Measurements from ENCODE around the gene NTM.

Gene NTM

GRCh38 chr11:132075447-132075846 lies 705.0 kb downstream of the NTM start:
- no peak for DNase-seq (ENCODE audit: low spot score)

- no peak for DNase-seq (ENCODE audit: low spot score)
Observed at GRCh38 chr11:132077416-132077815, 707.0 kb downstream of the NTM start.

GRCh38 chr11:132078264-132079076 lies 708.1 kb downstream of the NTM start:
- DNase-seq (ENCODE audit: low spot score): no peak

- no peak for DNase-seq (ENCODE audit: low spot score)
Observed at GRCh38 chr11:132080127-132080526, 709.7 kb downstream of the NTM start.

GRCh38 chr11:132082566-132082965 lies 712.2 kb downstream of the NTM start:
- no peak for DNase-seq (ENCODE audit: low spot score)

- DNase-seq (ENCODE audit: low spot score): no peak
Observed at GRCh38 chr11:132084433-132084832, 714.0 kb downstream of the NTM start.

GRCh38 chr11:132087148-132087547 lies 716.7 kb downstream of the NTM start:
- no peak for DNase-seq (ENCODE audit: low spot score)

- no peak for DNase-seq (ENCODE audit: low spot score)
Observed at GRCh38 chr11:132088551-132088950, 718.1 kb downstream of the NTM start.

- no peak for DNase-seq (ENCODE audit: low spot score)
Observed at GRCh38 chr11:132093536-132094259, 723.3 kb downstream of the NTM start.

GRCh38 chr11:132094598-132094997 lies 724.2 kb downstream of the NTM start:
- DNase-seq (ENCODE audit: low spot score): no peak

GRCh38 chr11:132095230-132096131 lies 725.1 kb downstream of the NTM start:
- no peak for DNase-seq (ENCODE audit: low spot score)

- DNase-seq (ENCODE audit: low spot score): no peak
Observed at GRCh38 chr11:132096132-132096825, 725.9 kb downstream of the NTM start.

GRCh38 chr11:132099692-132100091 lies 729.3 kb downstream of the NTM start:
- DNase-seq (ENCODE audit: low spot score): no peak

- DNase-seq (ENCODE audit: low spot score): no peak
Observed at GRCh38 chr11:132100583-132100982, 730.2 kb downstream of the NTM start.

GRCh38 chr11:132101881-132102280 lies 731.5 kb downstream of the NTM start:
- no peak for DNase-seq (ENCODE audit: low spot score)

- DNase-seq (ENCODE audit: low spot score): no peak
Observed at GRCh38 chr11:132103021-132103420, 732.6 kb downstream of the NTM start.

- DNase-seq (ENCODE audit: low spot score): no peak
Observed at GRCh38 chr11:132106096-132106982, 735.9 kb downstream of the NTM start.

- no peak for DNase-seq (ENCODE audit: low spot score)
Observed at GRCh38 chr11:132111316-132111715, 740.9 kb downstream of the NTM start.

GRCh38 chr11:132111838-132112237 lies 741.4 kb downstream of the NTM start:
- no peak for DNase-seq (ENCODE audit: low spot score)

GRCh38 chr11:132112846-132113245 lies 742.4 kb downstream of the NTM start:
- DNase-seq (ENCODE audit: low spot score): no peak

- DNase-seq (ENCODE audit: low spot score): no peak
Observed at GRCh38 chr11:132114185-132114584, 743.8 kb downstream of the NTM start.

Data from CD4-positive, alpha-beta T cell treated with Interleukin-6 at 100 ng/mL for 8 hours (primary cell).